Mucosa of rectum (tissue), 2 donors: ENCODE data around the gene GRM3.

Experiments used
- H3K27ac ChIP-seq, 2 donors: one replicate each; pipeline ENCODE4 v1.7.0; 2013; ENCODE audit warnings: inconsistent platforms in 2 of 2, low read depth in 2 of 2, low read length in 2 of 2
- H3K27me3 ChIP-seq, 2 donors: one replicate each; pipeline ENCODE4 v1.7.0; 2013; ENCODE audit warnings: low read length in 2 of 2; ENCODE audit not compliant: control insufficient read depth in 2 of 2, insufficient read depth in 2 of 2
- H3K36me3 ChIP-seq, 2 donors: one replicate each; pipeline ENCODE4 v1.7.0; 2013; ENCODE audit warnings: low read length in 2 of 2; ENCODE audit not compliant: control insufficient read depth in 2 of 2, insufficient read depth in 2 of 2
- H3K4me1 ChIP-seq, 2 donors: one replicate each; pipeline ENCODE4 v1.7.0; 2013; ENCODE audit warnings: low read length in 2 of 2, mild to moderate bottlenecking in 1 of 2; ENCODE audit not compliant: control insufficient read depth in 2 of 2, insufficient read depth in 2 of 2
- H3K4me3 ChIP-seq, 2 donors: one replicate each; pipeline ENCODE4 v1.7.0; 2013; ENCODE audit warnings: low read length in 2 of 2
- H3K9ac ChIP-seq, 2 donors: one replicate each; pipeline ENCODE4 v1.7.0; 2013; ENCODE audit warnings: low read length in 2 of 2, low read depth in 1 of 2, mild to moderate bottlenecking in 1 of 2
- H3K9me3 ChIP-seq, 2 donors: one replicate each; pipeline ENCODE4 v1.7.0; 2013; ENCODE audit warnings: low read length in 2 of 2; ENCODE audit not compliant: control insufficient read depth in 2 of 2
- donor health status: healthy.
- donor health status: Normal muscosa, but diverticular disease.

The GRM3 gene

GRCh38 chr7:86825264-86825663 lies 181.6 kb downstream of the GRM3 start:
- no peaks in the 10 kb centered on the region for H3K36me3 ChIP-seq
- H3K4me3 ChIP-seq, result no peak overlapping the region
- no peaks in the 10 kb centered on the region for H3K4me1 ChIP-seq
- no peaks in the 10 kb centered on the region for H3K9me3 ChIP-seq
- no peak overlapping the region for H3K9ac ChIP-seq
- no peak overlapping the region for H3K27ac ChIP-seq
- H3K27me3 ChIP-seq, result no peaks in the 10 kb centered on the region

GRCh38 chr7:86826948-86827347 lies 183.2 kb downstream of the GRM3 start:
- no peaks in the 10 kb centered on the region for H3K9me3 ChIP-seq
- H3K4me3 ChIP-seq, result no peak overlapping the region
- no peak overlapping the region for H3K9ac ChIP-seq
- no peaks in the 10 kb centered on the region for H3K36me3 ChIP-seq
- no peak overlapping the region for H3K27ac ChIP-seq
- no peaks in the 10 kb centered on the region for H3K27me3 ChIP-seq
- H3K4me1 ChIP-seq, result no peaks in the 10 kb centered on the region

GRCh38 chr7:86833360-86833759 lies 189.7 kb downstream of the GRM3 start:
- H3K9ac ChIP-seq, result no peak overlapping the region
- no peaks in the 10 kb centered on the region for H3K27me3 ChIP-seq

GRCh38 chr7:86837235-86837634 lies 193.5 kb downstream of the GRM3 start:
- Histone ChIP-seq H3K36me3 (no peaks in the 10 kb centered on the region), H3K9me3 (no peaks in the 10 kb centered on the region), H3K27ac (no peak overlapping the region), H3K9ac (no peak overlapping the region), H3K4me3 (no peak overlapping the region), H3K4me1 (no peaks in the 10 kb centered on the region), H3K27me3 (no peaks in the 10 kb centered on the region)

More at GRCh38 chr7:86833360-86833759, 189.7 kb downstream of the GRM3 start:
- no peaks in the 10 kb centered on the region for H3K9me3 ChIP-seq
- H3K36me3 ChIP-seq, result no peaks in the 10 kb centered on the region
- H3K4me1 ChIP-seq, result no peaks in the 10 kb centered on the region
- no peak overlapping the region for H3K4me3 ChIP-seq
- no peak overlapping the region for H3K27ac ChIP-seq

GRCh38 chr7:86844608-86845007 lies 200.9 kb downstream of the GRM3 start:
- H3K36me3 ChIP-seq, result no peaks in the 10 kb centered on the region
- H3K9me3 ChIP-seq, result no peaks in the 10 kb centered on the region

GRCh38 chr7:86846494-86847190 lies 202.9 kb downstream of the GRM3 start:
- H3K27me3 ChIP-seq, result no peaks in the 10 kb centered on the region
- H3K9ac ChIP-seq, result no peak overlapping the region
- H3K36me3 ChIP-seq, result no peaks in the 10 kb centered on the region
- H3K4me3 ChIP-seq, result no peak overlapping the region
- H3K27ac ChIP-seq, result peak overlapping the region; percentile 79 to 83
- H3K9me3 ChIP-seq, result no peaks in the 10 kb centered on the region
- H3K4me1 ChIP-seq, result peaks cover 12 to 22% of the 10 kb centered on the region in 2 donors

More at GRCh38 chr7:86844608-86845007, 200.9 kb downstream of the GRM3 start:
- Histone ChIP-seq H3K4me3 (no peak overlapping the region), H3K27me3 (no peaks in the 10 kb centered on the region), H3K4me1 (peaks cover 12 to 22% of the 10 kb centered on the region in 2 donors), H3K9ac (no peak overlapping the region), H3K27ac (no peak overlapping the region)

- H3K27me3 ChIP-seq, result no peaks in the 10 kb centered on the region
- H3K4me1 ChIP-seq, result peaks cover 12 to 22% of the 10 kb centered on the region in 2 donors
- H3K9ac ChIP-seq, result no peak overlapping the region
- H3K9me3 ChIP-seq, result no peaks in the 10 kb centered on the region
- no peaks in the 10 kb centered on the region for H3K36me3 ChIP-seq
- peak overlapping the region in 1 of 2 donors; percentile 19 for H3K27ac ChIP-seq
- H3K4me3 ChIP-seq, result no peak overlapping the region
Measured at GRCh38 chr7:86848226-86848625, 204.5 kb downstream of the GRM3 start.

- H3K4me1 ChIP-seq, result peaks cover 9 to 17% of the 10 kb centered on the region in 2 donors
- no peaks in the 10 kb centered on the region for H3K36me3 ChIP-seq
- no peak overlapping the region for H3K27ac ChIP-seq
- H3K4me3 ChIP-seq, result no peak overlapping the region
- H3K9me3 ChIP-seq, result no peaks in the 10 kb centered on the region
- no peak overlapping the region for H3K9ac ChIP-seq
- no peaks in the 10 kb centered on the region for H3K27me3 ChIP-seq
Measured at GRCh38 chr7:86851566-86851965, 207.9 kb downstream of the GRM3 start.

GRCh38 chr7:86863452-86863851 lies 219.7 kb downstream of the GRM3 start:
- Histone ChIP-seq H3K9me3 (no peaks in the 10 kb centered on the region), H3K27ac (no peak overlapping the region), H3K4me3 (no peak overlapping the region), H3K9ac (no peak overlapping the region), H3K4me1 (no peaks in the 10 kb centered on the region), H3K36me3 (no peaks in the 10 kb centered on the region), H3K27me3 (no peaks in the 10 kb centered on the region)

GRCh38 chr7:86867163-86867762 lies 223.6 kb downstream of the GRM3 start:
- Histone ChIP-seq H3K9ac (no peak overlapping the region), H3K9me3 (no peaks in the 10 kb centered on the region), H3K27me3 (no peaks in the 10 kb centered on the region), H3K4me3 (no peak overlapping the region), H3K4me1 (no peaks in the 10 kb centered on the region), H3K27ac (no peak overlapping the region), H3K36me3 (no peaks in the 10 kb centered on the region)
